A549 (cell line): ENCODE measurements around the gene DERA.

Experiments used
- CEBPB ChIP-seq, 2 experiments: fragments of >200 bp in 1 of 2; sonication (Bioruptor Twin) in 1 of 2; formaldehyde crosslinking in 1 of 2; IDR thresholded peaks; 2 replicates each; pipeline ENCODE4 v1.6.1; 2012 to 2016
- POLR2A ChIP-seq: IDR thresholded peaks from 2 replicates; pipeline ENCODE4 v1.6.1; 2012; ENCODE audit warnings: mild to moderate bottlenecking, low read length
- TF ChIP-seq, protein P1 (sequence below): fragments of >200 bp; sonication (Bioruptor Twin); formaldehyde crosslinking; IDR thresholded peaks from 3 replicates; pipeline ENCODE4 v1.5.1; 2016
- TF ChIP-seq, protein P2 (sequence below): fragments of 250-450 bp; sonication (Bioruptor Pico); IDR thresholded peaks from 2 replicates; pipeline ENCODE4 v1.5.0; 2020; ENCODE audit warnings: low read depth, mild to moderate bottlenecking, moderate library complexity

DNA sequence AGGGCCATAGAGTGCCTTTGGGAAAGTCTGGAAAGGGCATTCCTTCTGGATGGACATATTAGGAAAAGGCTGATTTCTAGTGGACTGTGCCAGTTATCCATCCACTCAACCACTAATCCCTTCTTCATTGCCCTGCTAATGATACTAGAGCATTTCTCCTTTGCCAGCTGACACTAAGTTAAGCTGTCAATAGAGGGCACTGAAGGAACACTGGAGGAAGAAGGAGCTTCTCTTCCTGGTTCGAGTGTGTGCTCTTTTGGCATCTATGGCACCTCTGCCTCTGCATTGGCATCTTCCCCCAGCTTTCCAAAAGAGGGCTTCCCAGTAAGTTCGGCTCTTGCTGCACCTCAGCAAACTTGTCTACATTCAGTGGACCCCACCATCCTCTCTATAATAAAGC lies 165.4 kb downstream of the DERA start:
- TF ChIP-seq CEBPB (IDR thresholded peaks at IDR 0.05), result no peak
- TF ChIP-seq POLR2A, result no peak
- TF ChIP-seq, protein P1, sequence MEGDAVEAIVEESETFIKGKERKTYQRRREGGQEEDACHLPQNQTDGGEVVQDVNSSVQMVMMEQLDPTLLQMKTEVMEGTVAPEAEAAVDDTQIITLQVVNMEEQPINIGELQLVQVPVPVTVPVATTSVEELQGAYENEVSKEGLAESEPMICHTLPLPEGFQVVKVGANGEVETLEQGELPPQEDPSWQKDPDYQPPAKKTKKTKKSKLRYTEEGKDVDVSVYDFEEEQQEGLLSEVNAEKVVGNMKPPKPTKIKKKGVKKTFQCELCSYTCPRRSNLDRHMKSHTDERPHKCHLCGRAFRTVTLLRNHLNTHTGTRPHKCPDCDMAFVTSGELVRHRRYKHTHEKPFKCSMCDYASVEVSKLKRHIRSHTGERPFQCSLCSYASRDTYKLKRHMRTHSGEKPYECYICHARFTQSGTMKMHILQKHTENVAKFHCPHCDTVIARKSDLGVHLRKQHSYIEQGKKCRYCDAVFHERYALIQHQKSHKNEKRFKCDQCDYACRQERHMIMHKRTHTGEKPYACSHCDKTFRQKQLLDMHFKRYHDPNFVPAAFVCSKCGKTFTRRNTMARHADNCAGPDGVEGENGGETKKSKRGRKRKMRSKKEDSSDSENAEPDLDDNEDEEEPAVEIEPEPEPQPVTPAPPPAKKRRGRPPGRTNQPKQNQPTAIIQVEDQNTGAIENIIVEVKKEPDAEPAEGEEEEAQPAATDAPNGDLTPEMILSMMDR, result 0 out of 3 replicates have a peak, but pooled peaks have one; percentile 23
- TF ChIP-seq, protein P2, sequence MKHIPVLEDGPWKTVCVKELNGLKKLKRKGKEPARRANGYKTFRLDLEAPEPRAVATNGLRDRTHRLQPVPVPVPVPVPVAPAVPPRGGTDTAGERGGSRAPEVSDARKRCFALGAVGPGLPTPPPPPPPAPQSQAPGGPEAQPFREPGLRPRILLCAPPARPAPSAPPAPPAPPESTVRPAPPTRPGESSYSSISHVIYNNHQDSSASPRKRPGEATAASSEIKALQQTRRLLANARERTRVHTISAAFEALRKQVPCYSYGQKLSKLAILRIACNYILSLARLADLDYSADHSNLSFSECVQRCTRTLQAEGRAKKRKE, result no peak
